Kidney epithelial cell (primary cell): ENCODE results near the gene RHPN2. TPM values are rescaled to one million over a fixed set of nuclear protein-coding genes. Genes with fewer than 3 reads are reported as not detected.
"Not testable (repeated sequence)": the region's sequence is repeated elsewhere in the genome, so short reads cannot be mapped to it uniquely, and the experiment has no call there.

Experiments
- DNase-seq: peaks from one replicate; pipeline ENCODE4 v3.0.0-alpha.2; 2010; ENCODE audit warnings: low read depth
- H3K27me3 ChIP-seq: 2 replicates; pipeline ENCODE4 v1.6.0; 2011; ENCODE audit warnings: low read length; ENCODE audit not compliant: control insufficient read depth, insufficient read depth
- H3K36me3 ChIP-seq: 2 replicates; pipeline ENCODE4 v1.5.1; 2011; ENCODE audit warnings: low read length; ENCODE audit not compliant: control insufficient read depth, insufficient read depth
- H3K4me3 ChIP-seq: 2 replicates; pipeline ENCODE4 v1.5.1; 2011; ENCODE audit warnings: low read depth, mild to moderate bottlenecking, control low read depth, low read length
- total RNA-seq: library from RNA; depleted of rRNA; stranded (reverse); fragments of >200 nt; gene quantifications from 2 replicates; pipeline ENCODE4 v1.2.3, GENCODE V29; 2015
- TF ChIP-seq, protein P1 (sequence below): IDR thresholded peaks from 2 replicates; pipeline ENCODE4 v1.5.1; 2011; ENCODE audit warnings: mild to moderate bottlenecking, moderate library complexity, low read length, control low read depth, inconsistent platforms; ENCODE audit not compliant: insufficient read depth, poor library complexity, severe bottlenecking

The RHPN2 gene
- total RNA-seq, 1 donor from 2014 or later, result 27.6 TPM

DNA sequence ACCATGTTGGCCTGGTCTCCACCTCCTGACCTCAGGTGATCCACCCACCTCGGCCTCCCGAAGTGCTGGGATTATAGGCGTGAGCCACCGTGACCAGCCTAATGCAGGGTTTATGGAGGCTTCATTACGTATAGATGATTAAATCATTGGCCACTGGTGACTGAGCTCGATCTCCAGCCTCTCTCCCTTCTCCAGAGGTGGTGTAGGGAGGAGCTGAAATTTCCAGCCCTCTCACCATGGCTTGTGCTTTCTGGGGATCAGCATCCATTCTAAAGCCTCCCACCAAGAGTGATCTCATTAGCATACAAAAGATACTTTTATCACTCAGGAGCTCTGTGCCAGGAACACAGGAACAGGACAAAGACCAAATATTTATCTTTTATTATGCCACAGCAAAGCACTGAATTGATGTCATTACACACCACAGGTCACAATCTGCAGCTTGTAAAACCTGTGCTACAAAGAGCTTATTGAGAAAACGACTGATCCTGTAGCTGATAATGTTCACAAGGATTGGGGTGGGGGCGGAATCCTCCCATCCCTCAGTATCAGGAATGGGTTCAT is 32.4 kb downstream of the RHPN2 start:
- TF ChIP-seq, protein P1, sequence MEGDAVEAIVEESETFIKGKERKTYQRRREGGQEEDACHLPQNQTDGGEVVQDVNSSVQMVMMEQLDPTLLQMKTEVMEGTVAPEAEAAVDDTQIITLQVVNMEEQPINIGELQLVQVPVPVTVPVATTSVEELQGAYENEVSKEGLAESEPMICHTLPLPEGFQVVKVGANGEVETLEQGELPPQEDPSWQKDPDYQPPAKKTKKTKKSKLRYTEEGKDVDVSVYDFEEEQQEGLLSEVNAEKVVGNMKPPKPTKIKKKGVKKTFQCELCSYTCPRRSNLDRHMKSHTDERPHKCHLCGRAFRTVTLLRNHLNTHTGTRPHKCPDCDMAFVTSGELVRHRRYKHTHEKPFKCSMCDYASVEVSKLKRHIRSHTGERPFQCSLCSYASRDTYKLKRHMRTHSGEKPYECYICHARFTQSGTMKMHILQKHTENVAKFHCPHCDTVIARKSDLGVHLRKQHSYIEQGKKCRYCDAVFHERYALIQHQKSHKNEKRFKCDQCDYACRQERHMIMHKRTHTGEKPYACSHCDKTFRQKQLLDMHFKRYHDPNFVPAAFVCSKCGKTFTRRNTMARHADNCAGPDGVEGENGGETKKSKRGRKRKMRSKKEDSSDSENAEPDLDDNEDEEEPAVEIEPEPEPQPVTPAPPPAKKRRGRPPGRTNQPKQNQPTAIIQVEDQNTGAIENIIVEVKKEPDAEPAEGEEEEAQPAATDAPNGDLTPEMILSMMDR, result no peak
- H3K27me3 ChIP-seq, result no peaks in the 10 kb centered on the region
- no peaks in the 10 kb centered on the region for H3K36me3 ChIP-seq
- DNase-seq, result no peak
- H3K4me3 ChIP-seq, result no peak overlapping the region

DNA sequence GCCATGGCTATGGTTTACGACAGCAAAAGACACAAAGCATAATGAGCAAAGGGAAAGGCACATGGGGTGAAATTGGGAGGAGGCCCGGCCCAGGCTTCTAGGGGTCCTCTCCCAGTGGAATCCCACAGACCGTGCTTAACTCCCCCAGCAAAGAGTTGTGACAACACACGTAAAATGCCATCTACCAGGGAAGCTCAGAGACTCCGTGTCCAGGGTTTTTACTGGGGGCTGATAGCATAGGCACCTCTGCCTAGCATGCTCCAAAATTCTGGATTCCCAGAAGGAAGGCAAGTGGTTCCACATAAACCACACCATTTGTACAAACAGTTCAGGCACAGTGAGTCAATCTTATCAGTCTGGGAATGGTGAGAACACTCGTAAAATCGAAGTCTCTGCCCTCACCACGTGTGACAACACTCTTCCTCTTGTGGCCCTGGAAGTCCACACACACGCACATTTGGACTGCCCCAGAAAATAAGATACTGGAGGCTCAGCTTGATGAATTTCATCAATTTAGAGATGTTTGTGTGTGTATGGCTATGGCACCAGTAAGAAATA is 34.9 kb downstream of the RHPN2 start:
- no peak for DNase-seq
- no peaks in the 10 kb centered on the region for H3K27me3 ChIP-seq
- TF ChIP-seq, protein P1, result no peak
- no peak overlapping the region for H3K4me3 ChIP-seq
- H3K36me3 ChIP-seq, result no peaks in the 10 kb centered on the region

- not testable (repeated sequence) for H3K27me3 ChIP-seq, DNase-seq, H3K4me3 ChIP-seq, H3K36me3 ChIP-seq
These were observed 38.1 kb downstream of the RHPN2 start for GRCh38 chr19:33026602-33027001.

DNA sequence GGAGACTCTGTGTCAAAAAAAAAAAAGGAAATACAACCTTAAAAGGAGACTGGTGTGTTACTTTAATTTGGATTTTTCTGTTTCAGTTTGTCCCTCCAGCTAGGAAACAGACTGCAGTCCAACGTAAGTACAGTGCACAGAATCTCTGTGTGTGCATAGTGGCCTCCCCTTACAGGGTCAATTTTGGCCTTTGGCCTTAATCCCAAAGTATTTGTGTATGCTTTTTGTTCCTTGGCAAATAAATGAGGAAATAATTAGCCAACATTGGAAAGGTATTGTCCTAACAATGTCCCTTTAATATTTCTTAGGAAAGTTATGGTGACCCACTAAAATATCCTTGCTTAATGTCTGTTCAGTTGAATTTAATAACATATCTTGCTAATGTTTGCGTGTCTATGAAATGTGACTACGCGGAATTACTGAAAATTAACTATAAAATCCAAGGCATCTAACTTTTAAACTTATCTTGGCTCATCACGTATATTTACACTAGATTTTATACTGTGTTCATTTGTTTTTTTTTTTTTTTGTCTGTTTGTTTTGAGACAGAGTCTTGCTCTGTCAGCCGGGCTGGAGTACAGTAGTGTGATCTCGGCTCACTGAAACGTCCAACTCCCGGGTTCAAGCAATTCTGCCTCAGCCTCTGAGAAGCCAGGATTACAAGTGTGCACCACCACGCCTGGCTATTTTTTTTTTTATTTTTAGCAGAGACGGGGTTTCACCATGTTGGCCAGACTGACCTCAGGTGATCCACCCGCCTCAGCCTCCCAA is 39.0 kb downstream of the RHPN2 start:
- H3K27me3 ChIP-seq, DNase-seq, H3K36me3 ChIP-seq, H3K4me3 ChIP-seq: not testable (repeated sequence)

DNA sequence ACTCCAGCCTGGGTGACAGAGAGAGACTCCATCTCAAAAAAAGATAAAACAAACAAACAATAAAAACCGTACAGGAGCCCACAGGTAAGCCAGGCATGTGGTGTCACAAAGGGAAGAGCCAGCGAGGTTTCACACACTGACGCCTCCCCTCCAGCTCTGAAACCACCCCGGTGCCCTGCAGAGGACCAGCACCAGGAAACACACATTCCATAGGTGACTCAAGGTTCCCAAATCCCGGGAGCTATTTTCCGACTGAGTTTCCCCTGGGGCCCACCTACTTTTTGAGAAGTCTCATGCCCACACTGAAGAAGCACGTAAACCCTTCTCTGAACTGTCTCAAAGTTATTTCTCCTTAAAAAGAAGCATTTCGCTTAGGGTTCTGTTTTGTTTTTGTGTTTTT is 40.3 kb downstream of the RHPN2 start:
- Histone ChIP-seq H3K27me3 (no peaks in the 10 kb centered on the region), H3K4me3 (no peak overlapping the region), H3K36me3 (peaks cover 1% of the 10 kb centered on the region)
- no peak for DNase-seq
- TF ChIP-seq, protein P1, result no peak

DNA sequence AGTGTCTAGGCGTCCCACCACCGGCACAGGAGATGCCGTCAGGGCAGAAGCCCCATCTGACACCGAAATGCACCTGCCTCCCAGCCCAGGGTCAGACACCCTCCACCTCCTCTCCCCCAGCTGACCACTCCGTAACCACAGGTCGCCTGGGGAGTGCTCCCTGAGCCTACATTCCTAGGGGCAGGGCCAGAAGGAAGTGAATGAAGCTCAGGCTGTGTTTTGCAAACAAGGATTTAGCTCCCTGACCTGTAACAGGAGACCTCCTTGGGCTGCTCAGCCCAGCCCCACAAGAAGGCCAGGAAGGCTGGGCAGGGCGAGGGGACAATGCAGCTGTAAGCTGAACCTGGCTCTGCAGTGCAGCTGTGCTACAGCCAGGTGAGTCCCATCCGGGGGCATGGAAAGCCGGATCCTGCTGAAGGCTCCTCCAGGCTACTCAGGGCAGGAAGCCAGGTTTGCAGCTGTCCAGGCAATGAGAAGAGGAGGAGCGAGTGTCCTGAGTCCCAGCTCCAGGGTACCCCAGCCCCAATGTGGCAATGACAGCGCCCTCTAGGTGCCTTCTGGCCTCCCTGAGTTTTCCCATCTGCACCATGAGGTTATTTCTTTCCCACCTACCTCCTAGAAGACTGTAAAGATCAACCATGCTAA is 42.1 kb downstream of the RHPN2 start:
- DNase-seq, result no peak
- TF ChIP-seq, protein P1, result peak; percentile 5
- Histone ChIP-seq H3K4me3 (no peak overlapping the region), H3K36me3 (peaks cover 1% of the 10 kb centered on the region), H3K27me3 (no peaks in the 10 kb centered on the region)

DNA sequence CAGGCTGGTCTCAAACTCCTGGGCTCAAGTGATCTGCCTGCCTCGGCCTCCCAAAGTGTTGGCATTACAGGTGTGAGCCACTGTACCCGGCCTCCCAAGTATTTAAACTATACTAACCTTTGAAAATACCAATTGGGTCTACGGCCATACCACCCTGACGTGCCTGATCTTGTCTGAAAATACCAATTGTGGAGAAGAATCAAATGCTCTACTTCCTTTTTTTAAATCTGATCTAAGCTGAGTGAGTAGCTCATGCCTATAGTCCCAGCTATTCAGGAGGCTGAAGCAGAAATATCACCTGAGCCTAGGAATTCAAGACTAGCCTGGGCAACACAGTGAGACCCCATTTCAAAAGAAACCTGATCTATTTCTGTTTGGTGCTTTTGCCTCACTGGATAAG is 53.8 kb downstream of the RHPN2 start:
- DNase-seq, H3K4me3 ChIP-seq, H3K27me3 ChIP-seq, H3K36me3 ChIP-seq: not testable (repeated sequence)
